Right lobe of liver (tissue), 6 donors: Measurements from ENCODE around the gene LMTK3. TPM values are rescaled to one million over a fixed set of nuclear protein-coding genes. Genes with fewer than 3 reads are reported as not detected.

ENCODE experiments used
- ATAC-seq, 4 donors: fragments of 200-7000 bp; cut with Tn5 transposase; one replicate each; pipeline ENCODE4 v1.9.1; 2020; ENCODE audit warnings: mild to moderate bottlenecking in 4 of 4, moderate library complexity in 4 of 4
- DNase-seq, 3 donors: peaks; one replicate each; pipeline ENCODE4 v3.0.0-alpha.2; 2020
- H3K27ac ChIP-seq, 3 donors: fragments of 200-600 bp; one replicate each; pipeline ENCODE4 v1.8.0; 2022
- H3K27me3 ChIP-seq, 2 donors: fragments of 200-600 bp; one replicate each; pipeline ENCODE4 v1.8.0; 2022
- H3K36me3 ChIP-seq, 4 donors: fragments of 200-600 bp; sonication (generic) in 1 of 4; one replicate each; pipeline versions ENCODE4 v1.5.1 to v1.8.0; 2017 to 2022; ENCODE audit warnings: control low read depth in 1 of 4
- H3K4me1 ChIP-seq, 4 donors: fragments of 200-600 bp; sonication (generic) in 1 of 4; one replicate each; pipeline versions ENCODE4 v1.5.1 to v1.8.0; 2017 to 2022; ENCODE audit warnings: control low read depth in 1 of 4
- H3K4me3 ChIP-seq, 3 donors: fragments of 200-600 bp; one replicate each; pipeline ENCODE4 v1.8.0; 2022
- H3K9me3 ChIP-seq, 4 donors: fragments of 200-600 bp; sonication (generic) in 1 of 4; one replicate each; pipeline versions ENCODE4 v1.5.1 to v1.8.0; 2017 to 2022; ENCODE audit warnings: control low read depth in 1 of 4
- POLR2A ChIP-seq: fragments of 450-650 bp; IDR thresholded peaks from one replicate; pipeline ENCODE4 v1.6.1; 2017; ENCODE audit warnings: antibody characterized with exemption, mild to moderate bottlenecking
- WGBS: methylation state at CpG from one replicate; pipeline ENCODE4 v1.1.6; 2018; ENCODE audit warnings: low coverage, low lambda C conversion rate; ENCODE audit not compliant: insufficient coverage; ENCODE audit errors: missing lambda C conversion rate; 5-methylcytosine and 5-hydroxymethylcytosine counted together
- intact Hi-C, 2 donors: fragments of 100-400 bp; cut with DNase I; formaldehyde crosslinking; loops; one replicate each; pipeline versions ENCODE4 v1.11.2 to v1.14.1; 2022
- total RNA-seq, 6 experiments: library from RNA; depleted of rRNA in 2 of 6; stranded (reverse); fragments of >200 nt in 2 of 6; fragmentation: NEBNext Ultra II Directional in 3 of 6; extraction: Animal tissue kit (Norgen Biotek cat#: 25700) in 3 of 6; gene quantifications; one replicate each; pipeline versions ENCODE4 v1.1.0 to v1.2.4, GENCODE V29; 2016 to 2023
- TF ChIP-seq, protein P1 (sequence below), 4 donors: fragments of 200-600 bp in 3 of 4; fragments of 450-650 bp in 1 of 4; IDR thresholded peaks; one replicate each; pipeline versions ENCODE4 v1.5.1 to v1.8.0; 2016 to 2022; ENCODE audit warnings: antibody characterized with exemption in 4 of 4, mild to moderate bottlenecking in 2 of 4
- donor health status: DM: no; HTN: yes; CAD: no.
- donor health status: DM: no; HTN: no; CAD: no.
- donor health status: DM: no; HTN: no; CAD: no.
- donor health status: DM: no; HTN: yes; CAD: no.
- donor health status: DM: no; HTN: yes; CAD: no.

Gene LMTK3
- total RNA-seq, 6 experiments from 2014 or later, result 0.09 to 0.31 (median 0.12) TPM; not detected in 1

GRCh38 chr19:48477698-48478338 lies 33.8 kb downstream of the LMTK3 start:
- ATAC-seq (no peak), DNase-seq (peak in 1 of 3 donors; percentile 19)
- no peak overlapping the region for H3K27ac ChIP-seq
- H3K27me3 ChIP-seq, result no peaks in the 10 kb centered on the region
- TF ChIP-seq, protein P1, sequence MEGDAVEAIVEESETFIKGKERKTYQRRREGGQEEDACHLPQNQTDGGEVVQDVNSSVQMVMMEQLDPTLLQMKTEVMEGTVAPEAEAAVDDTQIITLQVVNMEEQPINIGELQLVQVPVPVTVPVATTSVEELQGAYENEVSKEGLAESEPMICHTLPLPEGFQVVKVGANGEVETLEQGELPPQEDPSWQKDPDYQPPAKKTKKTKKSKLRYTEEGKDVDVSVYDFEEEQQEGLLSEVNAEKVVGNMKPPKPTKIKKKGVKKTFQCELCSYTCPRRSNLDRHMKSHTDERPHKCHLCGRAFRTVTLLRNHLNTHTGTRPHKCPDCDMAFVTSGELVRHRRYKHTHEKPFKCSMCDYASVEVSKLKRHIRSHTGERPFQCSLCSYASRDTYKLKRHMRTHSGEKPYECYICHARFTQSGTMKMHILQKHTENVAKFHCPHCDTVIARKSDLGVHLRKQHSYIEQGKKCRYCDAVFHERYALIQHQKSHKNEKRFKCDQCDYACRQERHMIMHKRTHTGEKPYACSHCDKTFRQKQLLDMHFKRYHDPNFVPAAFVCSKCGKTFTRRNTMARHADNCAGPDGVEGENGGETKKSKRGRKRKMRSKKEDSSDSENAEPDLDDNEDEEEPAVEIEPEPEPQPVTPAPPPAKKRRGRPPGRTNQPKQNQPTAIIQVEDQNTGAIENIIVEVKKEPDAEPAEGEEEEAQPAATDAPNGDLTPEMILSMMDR (IDR thresholded peaks at IDR 0.05), result no peak
- TF ChIP-seq POLR2A, result no peak
- WGBS, result 78% methylated on average over 9 of the region's 22 CpGs
- H3K4me3 ChIP-seq, result no peak overlapping the region
- intact Hi-C loops, result no loop called here
- peaks cover 0 to 7% (median 3%) of the 10 kb centered on the region in 4 donors for H3K4me1 ChIP-seq
- H3K36me3 ChIP-seq, result peaks cover 0 to 23% (median 13%) of the 10 kb centered on the region in 4 donors
- no peaks in the 10 kb centered on the region for H3K9me3 ChIP-seq

DNA sequence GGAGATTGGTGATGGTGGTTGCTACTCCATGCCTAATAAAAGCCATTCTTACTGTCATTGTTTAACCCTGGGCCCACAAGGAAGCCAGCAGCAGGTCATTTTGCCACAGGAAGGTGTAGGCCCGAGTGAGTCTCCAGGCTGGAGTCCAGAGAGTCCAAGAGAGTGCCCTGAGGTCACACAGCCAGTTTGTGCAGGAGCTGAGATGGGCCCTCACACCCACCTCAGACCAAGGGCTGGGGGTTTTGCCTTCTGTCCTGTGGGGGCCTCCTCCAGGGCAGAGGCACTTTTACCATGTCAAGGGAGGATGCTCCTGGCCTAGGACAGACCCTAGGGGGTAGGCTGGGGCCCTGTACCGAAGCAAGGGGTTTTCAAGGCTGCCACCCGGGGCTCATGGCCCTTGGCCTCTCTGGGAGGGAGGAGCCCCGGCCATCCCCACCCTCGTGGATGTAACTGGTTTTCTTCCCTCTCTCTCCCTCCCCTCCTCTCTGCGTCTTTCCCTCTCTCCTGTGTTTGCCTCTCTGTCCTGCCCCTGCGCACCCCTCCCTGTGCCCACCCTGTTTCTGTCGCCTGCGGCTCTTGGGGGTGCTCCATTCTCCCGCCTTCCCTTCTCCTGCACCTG lies 34.5 kb downstream of the LMTK3 start:
- intact Hi-C loops, result no loop called here
- H3K27me3 ChIP-seq, result no peaks in the 10 kb centered on the region
- TF ChIP-seq POLR2A, result no peak
- TF ChIP-seq, protein P1 (IDR thresholded peaks at IDR 0.05), result no peak
- no peaks in the 10 kb centered on the region for H3K9me3 ChIP-seq
- peaks cover 0 to 7% (median 3%) of the 10 kb centered on the region in 4 donors for H3K4me1 ChIP-seq
- H3K36me3 ChIP-seq, result peaks cover 0 to 29% (median 14%) of the 10 kb centered on the region in 4 donors
- H3K4me3 ChIP-seq, result no peak overlapping the region
- DNase-seq, result no peak
- WGBS, result 63% methylated on average over 5 of the region's 10 CpGs
- no peak for ATAC-seq
- no peak overlapping the region for H3K27ac ChIP-seq

DNA sequence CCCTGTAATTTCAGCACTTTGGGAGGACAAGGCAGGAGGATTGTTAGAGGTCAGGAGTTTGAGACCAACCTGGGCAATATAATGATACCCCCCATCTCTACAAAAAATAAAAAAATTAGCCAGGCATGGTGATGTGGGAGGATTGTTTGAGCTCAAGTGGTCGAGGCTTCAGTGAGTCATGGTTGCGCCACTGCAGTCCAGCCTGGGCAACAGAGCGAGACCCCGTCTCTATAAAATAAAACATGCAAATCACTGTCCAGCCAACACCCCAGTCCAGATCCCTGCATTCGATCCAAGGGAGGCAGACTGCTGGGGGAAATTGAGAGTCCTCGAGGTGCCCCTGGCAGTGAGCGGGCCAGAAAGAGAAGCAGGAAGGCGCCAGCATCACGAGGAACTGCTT lies 35.5 kb downstream of the LMTK3 start:
- Histone ChIP-seq H3K27ac (no peak overlapping the region), H3K36me3 (peaks cover 0 to 36% (median 18%) of the 10 kb centered on the region in 4 donors), H3K4me3 (no peak overlapping the region), H3K27me3 (no peaks in the 10 kb centered on the region), H3K9me3 (no peaks in the 10 kb centered on the region), H3K4me1 (peaks cover 0 to 6% (median 3%) of the 10 kb centered on the region in 4 donors)
- no peak for TF ChIP-seq POLR2A
- TF ChIP-seq, protein P1 (IDR thresholded peaks at IDR 0.05), result no peak
- 82% methylated on average over 5 of the region's 9 CpGs for WGBS
- DNase-seq (no peak), ATAC-seq (no peak)
- intact Hi-C loops, result no loop called here

DNA sequence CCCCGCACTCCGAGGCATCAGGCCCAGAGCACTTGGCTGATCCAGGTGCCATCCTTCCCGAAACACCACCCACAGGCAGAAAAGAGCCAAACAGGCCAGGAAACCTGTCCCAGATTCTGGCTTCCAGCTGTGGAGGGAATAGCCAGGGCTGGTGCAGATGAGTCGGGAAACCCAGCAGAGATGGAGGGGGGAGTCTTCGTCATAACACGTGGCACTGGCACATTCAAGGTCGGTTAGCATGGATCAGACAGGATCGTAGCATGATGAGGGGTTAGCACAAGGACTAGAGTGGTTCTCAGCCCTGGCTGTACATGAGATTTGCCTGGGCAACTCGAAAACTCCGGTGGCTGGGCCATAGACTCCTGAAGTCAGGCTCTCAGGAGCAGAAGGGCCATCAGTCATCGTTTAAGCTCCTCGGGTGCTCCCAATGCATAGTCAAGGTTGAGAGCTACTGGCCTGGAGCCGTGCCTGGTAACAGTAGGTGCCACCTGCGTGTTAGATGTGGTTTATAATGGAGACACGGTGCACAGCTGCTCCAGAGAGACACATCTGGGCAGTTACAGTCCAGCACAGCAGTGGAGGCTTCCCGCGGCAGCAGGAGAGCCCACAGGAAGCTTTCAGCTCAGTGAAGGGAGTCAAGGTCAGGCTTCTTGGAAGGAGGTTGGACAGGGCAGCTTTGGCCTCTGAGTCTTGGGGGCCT lies 36.1 kb downstream of the LMTK3 start:
- no peaks in the 10 kb centered on the region for H3K9me3 ChIP-seq
- TF ChIP-seq, protein P1 (IDR thresholded peaks at IDR 0.05), result no peak
- TF ChIP-seq POLR2A, result no peak
- H3K4me1 ChIP-seq, result peaks cover 0 to 6% (median under 1%) of the 10 kb centered on the region in 4 donors
- ATAC-seq (no peak), DNase-seq (no peak)
- H3K4me3 ChIP-seq, result no peak overlapping the region
- no peak overlapping the region for H3K27ac ChIP-seq
- peaks cover 0 to 43% (median 20%) of the 10 kb centered on the region in 4 donors for H3K36me3 ChIP-seq
- WGBS, result 96% methylated on average over 6 of the region's 17 CpGs
- H3K27me3 ChIP-seq, result no peaks in the 10 kb centered on the region
- intact Hi-C loops, result no loop called here
